WTC11 (cell line): ENCODE results near the gene KRTAP4-2. TPM values are rescaled to one million over a fixed set of nuclear protein-coding genes. Genes with fewer than 3 reads are reported as not detected.
"Not testable (repeated sequence)": the region's sequence is repeated elsewhere in the genome, so short reads cannot be mapped to it uniquely, and the experiment has no call there.

Source experiments
- ATAC-seq: fragments of 200-7000 bp; cut with Tn5 transposase; 2 replicates; pipeline ENCODE4 v1.10.0; 2021; ENCODE audit warnings: mild to moderate bottlenecking, moderate library complexity
- Bru-seq: library from RNA; stranded (reverse); fragments of 400-500 nt; gene quantifications from one replicate; lab custom pipeline; 2021; lab: Mats Ljungman, UMichigan
- CTCF ChIA-PET: fragments of 300-600 bp; sonication (Branson Sonifier 250); formaldehyde crosslinking; loops from one replicate; lab custom pipeline; 2021; ENCODE audit warnings: antibody characterized with exemption; lab: Charles Lee
- POLR2A ChIA-PET: fragments of 350-600 bp; sonication (Branson Sonifier 250); formaldehyde crosslinking; loops from one replicate; lab custom pipeline; 2021; ENCODE audit warnings: antibody characterized with exemption; lab: Charles Lee
- DNase-seq: peaks from one replicate; pipeline ENCODE4 v3.0.0; 2021; ENCODE audit warnings: low spot score
- H3K27ac Mint-ChIP-seq: 2 replicates; pipeline ENCODE4 v1.8.0; 2021; ENCODE audit warnings: mixed read lengths
- H3K27me3 Mint-ChIP-seq: 2 replicates; pipeline ENCODE4 v1.8.0; 2021; ENCODE audit warnings: low read depth, mild to moderate bottlenecking, moderate library complexity, mixed read lengths
- H3K36me3 Mint-ChIP-seq: 2 replicates; pipeline ENCODE4 v1.8.0; 2021; ENCODE audit warnings: mixed read lengths
- H3K4me1 Mint-ChIP-seq: 2 replicates; pipeline ENCODE4 v1.8.0; 2022; ENCODE audit warnings: mixed read lengths
- H3K4me3 Mint-ChIP-seq: 2 replicates; pipeline ENCODE4 v1.8.0; 2021; ENCODE audit warnings: mild to moderate bottlenecking, moderate library complexity, mixed read lengths
- H3K9me3 Mint-ChIP-seq: 2 replicates; pipeline ENCODE4 v1.8.0; 2021; ENCODE audit warnings: mixed read lengths
- FOXP1 ChIP-seq: sonication (generic); formaldehyde crosslinking; IDR thresholded peaks from 2 replicates; pipeline ENCODE4 v1.8.0; 2022; ENCODE audit warnings: missing genetic modification reagents, mild to moderate bottlenecking, moderate library complexity, borderline replicate concordance
- TEAD1 ChIP-seq: sonication (generic); formaldehyde crosslinking; IDR thresholded peaks from 2 replicates; pipeline ENCODE4 v1.8.0; 2022; ENCODE audit warnings: mild to moderate bottlenecking, missing genetic modification reagents
- ZBTB21 ChIP-seq: sonication (generic); formaldehyde crosslinking; IDR thresholded peaks from 2 replicates; pipeline ENCODE4 v1.8.1; 2023; ENCODE audit warnings: mild to moderate bottlenecking, missing genetic modification reagents, borderline replicate concordance
- ZNF138 ChIP-seq: sonication (generic); formaldehyde crosslinking; conservative IDR thresholded peaks from 2 replicates; pipeline ENCODE4 v1.8.1; 2022; ENCODE audit warnings: mild to moderate bottlenecking, moderate library complexity, missing genetic modification reagents
- ZNF423 ChIP-seq: fragments of 250-450 bp; sonication (Bioruptor Pico); IDR thresholded peaks from 2 replicates; pipeline ENCODE4 v2.1.2; 2022; ENCODE audit warnings: mild to moderate bottlenecking, moderate library complexity
- long read RNA-seq, 3 experiments: library from RNA in 1 of 3; library from capped mRNA in 1 of 3; library from polyadenylated mRNA in 1 of 3; unstranded in 2 of 3; stranded (forward) in 1 of 3; transcript quantifications; one replicate each; pipeline ENCODE4 v2.0.0, GENCODE V29; 2021
- total RNA-seq: library from RNA; stranded (reverse); gene quantifications from 3 replicates; pipeline ENCODE4 v1.2.3, GENCODE V29; 2021
- TF ChIP-seq, protein P1 (sequence below): sonication (generic); formaldehyde crosslinking; IDR thresholded peaks from 2 replicates; pipeline ENCODE4 v1.8.1; 2022; ENCODE audit warnings: low read depth, missing genetic modification reagents, borderline replicate concordance
- TF ChIP-seq, protein P2 (sequence below): sonication (generic); formaldehyde crosslinking; IDR thresholded peaks from 2 replicates; pipeline ENCODE4 v1.8.0; 2023; ENCODE audit warnings: missing genetic modification reagents, mild to moderate bottlenecking, borderline replicate concordance
- TF ChIP-seq, protein P3 (sequence below): sonication (generic); formaldehyde crosslinking; IDR thresholded peaks from 2 replicates; pipeline ENCODE4 v1.8.1; 2023; ENCODE audit warnings: mild to moderate bottlenecking, missing genetic modification reagents
- TF ChIP-seq, protein P4 (sequence below): sonication (generic); formaldehyde crosslinking; IDR thresholded peaks from 2 replicates; pipeline ENCODE4 v1.8.1; 2023; ENCODE audit warnings: mild to moderate bottlenecking, missing genetic modification reagents, moderate library complexity

Gene KRTAP4-2
- total RNA-seq (not detected in 3 replicates), Bru-seq, nascent RNA (not detected)
- long read RNA-seq, experiment 1: 0 reads
- long read RNA-seq, experiment 2: 0 reads
- long read RNA-seq, experiment 3: 0 reads

DNA sequence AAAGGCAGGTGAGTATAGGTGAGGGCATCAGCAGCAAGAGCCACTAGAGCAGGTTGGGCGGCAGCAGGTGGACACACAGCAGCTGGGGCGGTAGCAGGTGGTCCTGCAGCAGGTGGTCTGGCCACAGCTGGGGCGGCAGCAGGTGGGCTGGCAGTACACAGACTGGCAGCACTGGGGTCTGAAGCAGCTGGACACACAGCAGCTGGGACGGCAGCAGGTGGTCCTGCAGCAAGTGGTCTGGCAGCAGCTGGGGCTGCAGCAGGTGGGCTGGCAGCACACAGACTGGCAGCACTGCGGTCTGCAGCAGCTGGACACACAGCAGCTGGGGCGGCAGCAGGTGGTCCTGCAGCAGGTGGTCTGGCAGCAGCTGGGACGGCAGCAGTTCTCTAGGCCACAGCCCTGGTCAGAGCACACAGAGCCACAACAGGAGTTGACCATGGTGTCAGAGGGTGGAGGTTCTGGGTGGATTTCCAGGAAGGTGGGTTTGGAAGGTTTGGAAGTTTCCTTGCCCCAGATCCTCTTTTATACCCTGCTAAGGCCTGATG, at the start of gene KRTAP4-2:
Gene KRTAP4-2 (minus strand): TSS at position 495 of the 545 bp plus-strand sequence. CDS start 57 bp downstream, at position 438.
- no peak within 1 kb of the TSS for H3K4me3 Mint-ChIP-seq
- no peaks in the 10 kb centered on the region for H3K36me3 Mint-ChIP-seq
- no peaks in the 10 kb centered on the region for H3K9me3 Mint-ChIP-seq
- ChIA-PET POLR2A (no interaction called here), CTCF (interaction anchor here (1.5 kb wide), 1 partner anchor 315 kb away, joined by 3 read pairs; no protein-coding TSS in a partner anchor)
- ATAC-seq (no peak), DNase-seq (no peak)
- no peaks in the 10 kb centered on the region; the same call in 1 of the 2 replicates for H3K27me3 Mint-ChIP-seq
- no peak within 1 kb of the TSS for H3K27ac Mint-ChIP-seq
- H3K4me1 Mint-ChIP-seq: no peaks in the 10 kb centered on the region
- no peak for TF ChIP-seq ZNF138 (CRISPR knock-in tag)
- TF ChIP-seq ZNF423 (CRISPR knock-in tag): peak; percentile 55; the same call in 1 of the 2 replicates

DNA sequence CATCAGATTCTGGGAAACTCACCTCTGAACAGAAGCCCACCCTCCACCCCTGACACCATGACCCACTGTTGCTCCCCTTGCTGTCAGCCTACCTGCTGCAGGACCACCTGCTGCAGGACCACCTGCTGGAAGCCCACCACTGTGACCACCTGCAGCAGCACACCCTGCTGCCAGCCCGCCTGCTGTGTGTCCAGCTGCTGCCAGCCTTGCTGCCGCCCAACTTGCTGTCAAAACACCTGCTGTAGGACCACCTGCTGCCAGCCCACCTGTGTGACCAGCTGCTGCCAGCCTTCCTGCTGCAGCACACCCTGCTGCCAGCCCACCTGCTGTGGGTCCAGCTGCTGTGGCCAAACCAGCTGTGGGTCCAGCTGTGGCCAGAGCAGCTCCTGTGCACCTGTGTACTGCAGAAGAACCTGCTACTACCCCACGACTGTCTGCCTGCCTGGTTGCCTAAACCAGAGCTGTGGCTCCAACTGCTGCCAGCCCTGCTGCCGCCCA, 48.6 kb upstream of the KRTAP4-2 start, which contains the start of gene KRTAP9-2:
Gene KRTAP9-2 (plus strand): TSS at position 51 of the 498 bp plus-strand sequence. CDS start 7 bp downstream, at position 58.
- H3K9me3 Mint-ChIP-seq, H3K4me3 Mint-ChIP-seq, H3K36me3 Mint-ChIP-seq, H3K27me3 Mint-ChIP-seq, H3K4me1 Mint-ChIP-seq, DNase-seq, CTCF ChIA-PET, POLR2A ChIA-PET, H3K27ac Mint-ChIP-seq, ATAC-seq: not testable (repeated sequence)
- TF ChIP-seq ZNF423 (CRISPR knock-in tag): peak; percentile 57; the same call in 1 of the 2 replicates

DNA sequence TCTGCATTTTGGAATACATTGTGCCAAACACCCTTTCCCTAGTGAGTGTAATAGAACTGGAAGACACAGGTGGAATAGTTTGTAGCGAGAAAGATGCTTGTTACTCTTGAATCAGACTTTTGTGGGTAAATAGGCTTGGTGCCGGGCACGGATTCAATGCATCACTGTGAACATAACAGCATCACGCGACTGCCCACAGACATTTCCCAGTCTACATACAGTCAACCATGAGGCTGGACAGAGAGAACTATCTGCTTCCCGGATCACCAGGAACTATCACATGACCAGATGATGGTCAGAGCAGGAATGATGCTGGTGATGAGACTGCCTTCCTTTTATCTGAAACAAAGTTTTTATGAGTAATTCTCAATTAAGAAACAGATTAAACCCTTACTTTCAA, 48.0 kb upstream of the KRTAP4-2 start:
- ATAC-seq: no peak
- Mint-ChIP-seq H3K4me3 (no peak overlapping the region), H3K36me3 (no peaks in the 10 kb centered on the region), H3K9me3 (0 out of 2 replicates have a peak, but pooled peaks cover under 1% of the 10 kb centered on the region), H3K27me3 (no peaks in the 10 kb centered on the region), H3K4me1 (peaks cover 8% of the 10 kb centered on the region), H3K27ac (no peak overlapping the region)
- ChIA-PET POLR2A (no interaction called here), CTCF (no interaction called here)
- DNase-seq: no peak
- TF ChIP-seq, protein P1, sequence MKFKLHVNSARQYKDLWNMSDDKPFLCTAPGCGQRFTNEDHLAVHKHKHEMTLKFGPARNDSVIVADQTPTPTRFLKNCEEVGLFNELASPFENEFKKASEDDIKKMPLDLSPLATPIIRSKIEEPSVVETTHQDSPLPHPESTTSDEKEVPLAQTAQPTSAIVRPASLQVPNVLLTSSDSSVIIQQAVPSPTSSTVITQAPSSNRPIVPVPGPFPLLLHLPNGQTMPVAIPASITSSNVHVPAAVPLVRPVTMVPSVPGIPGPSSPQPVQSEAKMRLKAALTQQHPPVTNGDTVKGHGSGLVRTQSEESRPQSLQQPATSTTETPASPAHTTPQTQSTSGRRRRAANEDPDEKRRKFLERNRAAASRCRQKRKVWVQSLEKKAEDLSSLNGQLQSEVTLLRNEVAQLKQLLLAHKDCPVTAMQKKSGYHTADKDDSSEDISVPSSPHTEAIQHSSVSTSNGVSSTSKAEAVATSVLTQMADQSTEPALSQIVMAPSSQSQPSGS: no peak
- TF ChIP-seq TEAD1 (CRISPR knock-in tag) (no peak), FOXP1 (no peak)
- TF ChIP-seq, protein P2, sequence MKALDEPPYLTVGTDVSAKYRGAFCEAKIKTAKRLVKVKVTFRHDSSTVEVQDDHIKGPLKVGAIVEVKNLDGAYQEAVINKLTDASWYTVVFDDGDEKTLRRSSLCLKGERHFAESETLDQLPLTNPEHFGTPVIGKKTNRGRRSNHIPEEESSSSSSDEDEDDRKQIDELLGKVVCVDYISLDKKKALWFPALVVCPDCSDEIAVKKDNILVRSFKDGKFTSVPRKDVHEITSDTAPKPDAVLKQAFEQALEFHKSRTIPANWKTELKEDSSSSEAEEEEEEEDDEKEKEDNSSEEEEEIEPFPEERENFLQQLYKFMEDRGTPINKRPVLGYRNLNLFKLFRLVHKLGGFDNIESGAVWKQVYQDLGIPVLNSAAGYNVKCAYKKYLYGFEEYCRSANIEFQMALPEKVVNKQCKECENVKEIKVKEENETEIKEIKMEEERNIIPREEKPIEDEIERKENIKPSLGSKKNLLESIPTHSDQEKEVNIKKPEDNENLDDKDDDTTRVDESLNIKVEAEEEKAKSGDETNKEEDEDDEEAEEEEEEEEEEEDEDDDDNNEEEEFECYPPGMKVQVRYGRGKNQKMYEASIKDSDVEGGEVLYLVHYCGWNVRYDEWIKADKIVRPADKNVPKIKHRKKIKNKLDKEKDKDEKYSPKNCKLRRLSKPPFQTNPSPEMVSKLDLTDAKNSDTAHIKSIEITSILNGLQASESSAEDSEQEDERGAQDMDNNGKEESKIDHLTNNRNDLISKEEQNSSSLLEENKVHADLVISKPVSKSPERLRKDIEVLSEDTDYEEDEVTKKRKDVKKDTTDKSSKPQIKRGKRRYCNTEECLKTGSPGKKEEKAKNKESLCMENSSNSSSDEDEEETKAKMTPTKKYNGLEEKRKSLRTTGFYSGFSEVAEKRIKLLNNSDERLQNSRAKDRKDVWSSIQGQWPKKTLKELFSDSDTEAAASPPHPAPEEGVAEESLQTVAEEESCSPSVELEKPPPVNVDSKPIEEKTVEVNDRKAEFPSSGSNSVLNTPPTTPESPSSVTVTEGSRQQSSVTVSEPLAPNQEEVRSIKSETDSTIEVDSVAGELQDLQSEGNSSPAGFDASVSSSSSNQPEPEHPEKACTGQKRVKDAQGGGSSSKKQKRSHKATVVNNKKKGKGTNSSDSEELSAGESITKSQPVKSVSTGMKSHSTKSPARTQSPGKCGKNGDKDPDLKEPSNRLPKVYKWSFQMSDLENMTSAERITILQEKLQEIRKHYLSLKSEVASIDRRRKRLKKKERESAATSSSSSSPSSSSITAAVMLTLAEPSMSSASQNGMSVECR (CRISPR knock-in tag): no peak
- TF ChIP-seq, all 79 proteins: peak for 0

DNA sequence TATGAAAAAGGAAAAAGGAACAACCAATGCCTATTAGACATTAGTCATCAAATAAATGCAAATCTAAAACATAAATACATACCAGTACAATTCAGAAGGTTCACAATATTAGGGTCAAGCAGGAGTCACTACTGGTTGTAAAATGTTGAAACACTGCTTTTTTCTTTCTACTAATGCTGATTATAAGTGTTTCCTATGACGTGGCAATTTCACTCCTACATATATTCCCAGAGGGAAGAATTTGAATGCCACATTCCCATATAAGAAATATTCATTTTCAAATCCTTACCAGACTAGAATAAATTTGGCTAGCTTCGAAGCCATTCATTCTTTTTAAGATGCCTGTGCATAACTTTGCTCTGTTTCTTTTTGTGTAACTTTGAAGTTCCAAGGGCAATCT, 45.8 kb upstream of the KRTAP4-2 start:
- Mint-ChIP-seq H3K4me1 (peaks cover 8% of the 10 kb centered on the region), H3K27me3 (no peaks in the 10 kb centered on the region), H3K9me3 (peaks cover 17% of the 10 kb centered on the region), H3K27ac (no peak overlapping the region), H3K36me3 (no peaks in the 10 kb centered on the region), H3K4me3 (no peak overlapping the region)
- ChIA-PET POLR2A (no interaction called here), CTCF (no interaction called here)
- no peak for DNase-seq
- ATAC-seq: no peak
- TF ChIP-seq, protein P1: no peak
- TF ChIP-seq, protein P3, sequence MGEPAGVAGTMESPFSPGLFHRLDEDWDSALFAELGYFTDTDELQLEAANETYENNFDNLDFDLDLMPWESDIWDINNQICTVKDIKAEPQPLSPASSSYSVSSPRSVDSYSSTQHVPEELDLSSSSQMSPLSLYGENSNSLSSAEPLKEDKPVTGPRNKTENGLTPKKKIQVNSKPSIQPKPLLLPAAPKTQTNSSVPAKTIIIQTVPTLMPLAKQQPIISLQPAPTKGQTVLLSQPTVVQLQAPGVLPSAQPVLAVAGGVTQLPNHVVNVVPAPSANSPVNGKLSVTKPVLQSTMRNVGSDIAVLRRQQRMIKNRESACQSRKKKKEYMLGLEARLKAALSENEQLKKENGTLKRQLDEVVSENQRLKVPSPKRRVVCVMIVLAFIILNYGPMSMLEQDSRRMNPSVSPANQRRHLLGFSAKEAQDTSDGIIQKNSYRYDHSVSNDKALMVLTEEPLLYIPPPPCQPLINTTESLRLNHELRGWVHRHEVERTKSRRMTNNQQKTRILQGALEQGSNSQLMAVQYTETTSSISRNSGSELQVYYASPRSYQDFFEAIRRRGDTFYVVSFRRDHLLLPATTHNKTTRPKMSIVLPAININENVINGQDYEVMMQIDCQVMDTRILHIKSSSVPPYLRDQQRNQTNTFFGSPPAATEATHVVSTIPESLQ (CRISPR knock-in tag): no peak
- TF ChIP-seq, protein P4, sequence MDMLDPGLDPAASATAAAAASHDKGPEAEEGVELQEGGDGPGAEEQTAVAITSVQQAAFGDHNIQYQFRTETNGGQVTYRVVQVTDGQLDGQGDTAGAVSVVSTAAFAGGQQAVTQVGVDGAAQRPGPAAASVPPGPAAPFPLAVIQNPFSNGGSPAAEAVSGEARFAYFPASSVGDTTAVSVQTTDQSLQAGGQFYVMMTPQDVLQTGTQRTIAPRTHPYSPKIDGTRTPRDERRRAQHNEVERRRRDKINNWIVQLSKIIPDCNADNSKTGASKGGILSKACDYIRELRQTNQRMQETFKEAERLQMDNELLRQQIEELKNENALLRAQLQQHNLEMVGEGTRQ (CRISPR knock-in tag): no peak
- TF ChIP-seq ZBTB21 (CRISPR knock-in tag): no peak
